Measurements from ENCODE around the gene SSTR5. TPM values are rescaled to one million over a fixed set of nuclear protein-coding genes. Genes with fewer than 3 reads are reported as not detected.

SSTR5 gene
- total and polyA plus RNA-seq, 2 of the 4 experiments (the other 2 are of a cell fraction), result not detected

GRCh38 chr16:1049113-1049975, 23.2 kb upstream of the SSTR5 start:
- Histone ChIP-seq H3K23ac (ENCODE audit: low read depth, low read length) (no peak overlapping the region), H2AK5ac (ENCODE audit: low read depth, low read length) (no peak overlapping the region), H2AK9ac (replicated peaks; ENCODE audit: low read depth, low read length, poor library complexity) (no peak overlapping the region), H3K27ac (ENCODE audit: insufficient read depth, low read length) (no peak overlapping the region), H3K79me1 (ENCODE audit: low read depth in 1 of 2, low read length in 2 of 2) (no peaks in the 10 kb centered on the region), H4K5ac (ENCODE audit: low read depth, low read length) (no peak overlapping the region), H3K9ac (ENCODE audit: low read depth, low read length) (no peak overlapping the region), H3K14ac (replicated peaks; ENCODE audit: low read depth, low read length) (no peak overlapping the region), H4K91ac (ENCODE audit: insufficient read depth, low read depth, low read length) (no peak overlapping the region), H2BK15ac (ENCODE audit: low read depth, low read length) (no peak overlapping the region), H2BK5ac (ENCODE audit: low read depth, low read length, poor library complexity, severe bottlenecking) (no peak overlapping the region), H3K18ac (ENCODE audit: low read depth, low read length) (no peak overlapping the region), H3K4ac (ENCODE audit: low read depth, low read length) (no peak overlapping the region), H3K9me3 (ENCODE audit: control insufficient read depth, insufficient read depth, low read length) (no peaks in the 10 kb centered on the region), H3K56ac (ENCODE audit: extremely low read depth, insufficient read depth, low read length) (no peak overlapping the region), H2BK120ac (ENCODE audit: low read depth, low read length) (no peak overlapping the region), H3K9me1 (ENCODE audit: insufficient read depth, low read length) (no peaks in the 10 kb centered on the region), H2BK20ac (ENCODE audit: low read depth, low read length) (no peak overlapping the region), H3K4me1 (ENCODE audit: control insufficient read depth, insufficient read depth, low read length) (no peaks in the 10 kb centered on the region), H4K8ac (ENCODE audit: low read depth in 2 of 2, low read length in 2 of 2) (no peak overlapping the region), H4K20me1 (ENCODE audit: insufficient read depth, low read length) (no peaks in the 10 kb centered on the region), H3K36me3 (ENCODE audit: control insufficient read depth, insufficient read depth, low read length) (no peaks in the 10 kb centered on the region), H2AFZ (replicated peaks; ENCODE audit: low read length, poor library complexity) (no peak overlapping the region), H3K27me3 (ENCODE audit: control insufficient read depth, insufficient read depth, low read length) (peaks cover 30% of the 10 kb centered on the region), H3K4me2 (ENCODE audit: low read depth, low read length) (no peak overlapping the region), H3K4me3 (ENCODE audit: insufficient read depth, low read depth, low read length) (no peak overlapping the region)
- in situ Hi-C loops (cut with MboI; ENCODE audit: low sequenced_read_pairs) (no loop called here), intact Hi-C loops (cut with micrococcal nuclease) (no loop called here), dilution Hi-C loops (cut with HindIII; ENCODE audit: low sequenced_read_pairs, unreplicated experiment) (no loop called here)
- DNase-seq, result no peak
- ChIA-PET CTCF (no interaction called here), POLR2A (ENCODE audit: unreplicated experiment) (no interaction called here)
- no peak for TF ChIP-seq USF2 (IDR thresholded peaks at IDR 0.05; ENCODE audit: low read depth, low read length)
- no peak for TF ChIP-seq BHLHE40 (IDR thresholded peaks at IDR 0.05; ENCODE audit: low read depth, low read length)
- WGBS, 2 experiments (ENCODE audit: extremely low coverage in 2 of 2, insufficient read length in 1 of 2), result 75% methylated on average over 17 of the region's 31 CpGs; no CpG with 5 or more reads in 1 of the 2 experiments
- ATAC-seq (ENCODE audit: low read depth), result no peak
- BruUV-seq (replicated peaks), result no TSS peak

All from IMR-90 (cell line).